Sigmoid colon (tissue), 7 donors: ENCODE data around the gene ADM2. TPM values are rescaled to one million over a fixed set of nuclear protein-coding genes. Genes with fewer than 3 reads are reported as not detected.

Source experiments
- DNase-seq: peaks from one replicate; pipeline ENCODE4 v3.0.0-alpha.2; 2019
- H3K27ac ChIP-seq, 4 donors: fragments of 200-600 bp; sonication (generic); one replicate each; pipeline ENCODE4 v1.5.1; 2016 to 2019; ENCODE audit warnings: mild to moderate bottlenecking in 1 of 4
- H3K27me3 ChIP-seq, 3 donors: fragments of 200-600 bp; sonication (generic); one replicate each; pipeline ENCODE4 v1.5.1; 2019; ENCODE audit warnings: mild to moderate bottlenecking in 1 of 3
- H3K36me3 ChIP-seq, 4 donors: fragments of 200-600 bp; sonication (generic); one replicate each; pipeline ENCODE4 v1.5.1; 2016 to 2019
- H3K4me1 ChIP-seq, 4 donors: fragments of 200-600 bp; sonication (generic); one replicate each; pipeline ENCODE4 v1.5.1; 2017 to 2019
- H3K4me3 ChIP-seq, 4 donors: fragments of 200-600 bp; sonication (generic); one replicate each; pipeline ENCODE4 v1.5.1; 2017 to 2019; ENCODE audit warnings: mild to moderate bottlenecking in 2 of 4, moderate library complexity in 1 of 4
- H3K9me3 ChIP-seq, 4 donors: fragments of 200-600 bp in 3 of 4; sonication (generic) in 3 of 4; one replicate each; pipeline versions ENCODE4 v1.5.1 to v1.6.1; 2013 to 2019
- CTCF ChIP-seq, 4 experiments: fragments of 450-650 bp in 3 of 4; fragments of 200-600 bp in 1 of 4; IDR thresholded peaks; one replicate each; pipeline ENCODE4 v1.5.1; 2016 to 2019; ENCODE audit warnings: antibody characterized with exemption in 4 of 4, mild to moderate bottlenecking in 3 of 4, moderate library complexity in 2 of 4
- EP300 ChIP-seq, 4 donors: sonication (generic); formaldehyde crosslinking; IDR thresholded peaks; one replicate each; pipeline ENCODE4 v1.6.1; 2017; ENCODE audit warnings: antibody characterized with exemption in 4 of 4
- POLR2A ChIP-seq, 2 donors: fragments of 450-650 bp; IDR thresholded peaks; one replicate each; pipeline ENCODE4 v1.6.1; 2016; ENCODE audit warnings: antibody characterized with exemption in 2 of 2, mild to moderate bottlenecking in 2 of 2, moderate library complexity in 2 of 2
- POLR2AphosphoS5 ChIP-seq, 4 donors: sonication (generic); formaldehyde crosslinking; IDR thresholded peaks; one replicate each; pipeline ENCODE4 v1.6.1; 2017; ENCODE audit warnings: antibody characterized with exemption in 4 of 4
- WGBS, 2 donors: extraction: QIAGEN DNeasy Blood & Tissue Kit; methylation state at CpG; one replicate each; pipeline ENCODE4 v1.1.7; 2013; 5-methylcytosine and 5-hydroxymethylcytosine counted together
- intact Hi-C: fragments of 100-400 bp; cut with DNase I; formaldehyde crosslinking; loops from one replicate; pipeline ENCODE4 v1.15.1; 2023
- polyA plus RNA-seq, 3 donors: library from polyadenylated mRNA; stranded (reverse); fragments of 200-250 nt; gene quantifications; one replicate each; pipeline ENCODE4 v1.2.3, GENCODE V29; 2013
- total RNA-seq, 4 donors: library from RNA; depleted of rRNA; stranded (reverse); fragments of >200 nt; gene quantifications; one replicate each; pipeline ENCODE4 v1.1.0, GENCODE V29; 2016
- donor health status: healthy with polysubstance abuse.
- donor health status: Bipolar disorder and iron deficiency.
- donor health status: healthy.

The ADM2 gene
- total and polyA plus RNA-seq, 7 donors: 1.2 to 8.6 (median 3.2) TPM; not detected in 4

- WGBS, 2 donors: 55 to 73% methylated on average over 29 of the region's 29 CpGs
- Histone ChIP-seq H3K27ac (no peak overlapping the region), H3K36me3 (no peaks in the 10 kb centered on the region), H3K4me3 (no peak overlapping the region), H3K27me3 (peaks cover 30 to 66% (median 43%) of the 10 kb centered on the region in 3 donors), H3K9me3 (no peaks in the 10 kb centered on the region), H3K4me1 (peaks cover 0 to 16% (median 7%) of the 10 kb centered on the region in 4 donors)
- intact Hi-C loops: no loop called here
- TF ChIP-seq POLR2AphosphoS5 (IDR thresholded peaks at IDR 0.05) (no peak), CTCF (IDR thresholded peaks at IDR 0.05) (no peak), EP300 (IDR thresholded peaks at IDR 0.05) (no peak), POLR2A (IDR thresholded peaks at IDR 0.05) (no peak)
- no peak for DNase-seq
Measured at GRCh38 chr22:50485221-50486131, 4.1 kb downstream of the ADM2 start.

- H3K4me1 ChIP-seq: peaks cover 0 to 7% (median 3%) of the 10 kb centered on the region in 4 donors
- intact Hi-C loops: no loop called here
- no peak within 1 kb of the TSS for H3K4me3 ChIP-seq
- no peak for TF ChIP-seq EP300 (IDR thresholded peaks at IDR 0.05)
- TF ChIP-seq POLR2AphosphoS5 (IDR thresholded peaks at IDR 0.05): no peak
- no peak for TF ChIP-seq CTCF (IDR thresholded peaks at IDR 0.05)
- no peak for TF ChIP-seq POLR2A (IDR thresholded peaks at IDR 0.05)
- no peaks in the 10 kb centered on the region for H3K36me3 ChIP-seq
- H3K9me3 ChIP-seq: no peaks in the 10 kb centered on the region
- H3K27me3 ChIP-seq: peaks cover 17 to 53% (median 31%) of the 10 kb centered on the region in 3 donors
- no peak within 1 kb of the TSS for H3K27ac ChIP-seq
- 81 to 84% methylated on average over 23 of the region's 23 CpGs for WGBS, 2 donors
- DNase-seq: no peak
Measured at GRCh38 chr22:50486561-50487289, 5.4 kb downstream of the ADM2 start, which contains the start of gene MIOX. Gene MIOX (plus strand): TSS chr22:50486859. CDS start chr22:50486898, 39 bp downstream.

GRCh38 chr22:50487290-50488005, 6.1 kb downstream of the ADM2 start:
- Histone ChIP-seq H3K9me3 (no peaks in the 10 kb centered on the region), H3K4me1 (no peaks in the 10 kb centered on the region), H3K27me3 (peaks cover 10 to 46% (median 24%) of the 10 kb centered on the region in 3 donors), H3K4me3 (no peak overlapping the region), H3K27ac (no peak overlapping the region), H3K36me3 (no peaks in the 10 kb centered on the region)
- DNase-seq: no peak
- intact Hi-C loops: no loop called here
- TF ChIP-seq EP300 (IDR thresholded peaks at IDR 0.05): no peak
- no peak for TF ChIP-seq POLR2A (IDR thresholded peaks at IDR 0.05)
- TF ChIP-seq POLR2AphosphoS5 (IDR thresholded peaks at IDR 0.05): no peak
- no peak for TF ChIP-seq CTCF (IDR thresholded peaks at IDR 0.05)
- 86% methylated on average over 23 of the region's 23 CpGs for WGBS, 2 donors

GRCh38 chr22:50488006-50488677, 6.8 kb downstream of the ADM2 start:
- H3K27ac ChIP-seq: no peak overlapping the region
- intact Hi-C loops: no loop called here

More at GRCh38 chr22:50488006-50488677, 6.8 kb downstream of the ADM2 start:
- Histone ChIP-seq H3K9me3 (no peaks in the 10 kb centered on the region), H3K27me3 (peaks cover 6 to 39% (median 17%) of the 10 kb centered on the region in 3 donors), H3K36me3 (no peaks in the 10 kb centered on the region), H3K4me3 (no peak overlapping the region), H3K4me1 (no peaks in the 10 kb centered on the region)
- TF ChIP-seq POLR2AphosphoS5 (IDR thresholded peaks at IDR 0.05): no peak
- no peak for TF ChIP-seq POLR2A (IDR thresholded peaks at IDR 0.05)
- TF ChIP-seq CTCF (IDR thresholded peaks at IDR 0.05): no peak
- no peak for TF ChIP-seq EP300 (IDR thresholded peaks at IDR 0.05)
- WGBS, 2 donors: 81 to 86% methylated on average over 18 of the region's 18 CpGs
- no peak for DNase-seq
